Measurements from ENCODE around the gene B4GALT4. TPM values are rescaled to one million over a fixed set of nuclear protein-coding genes. Genes with fewer than 3 reads are reported as not detected.

B4GALT4 gene
- total and polyA plus RNA-seq, 2 of the 4 experiments (the other 2 are of a cell fraction): 27.0 to 30.3 TPM

DNA sequence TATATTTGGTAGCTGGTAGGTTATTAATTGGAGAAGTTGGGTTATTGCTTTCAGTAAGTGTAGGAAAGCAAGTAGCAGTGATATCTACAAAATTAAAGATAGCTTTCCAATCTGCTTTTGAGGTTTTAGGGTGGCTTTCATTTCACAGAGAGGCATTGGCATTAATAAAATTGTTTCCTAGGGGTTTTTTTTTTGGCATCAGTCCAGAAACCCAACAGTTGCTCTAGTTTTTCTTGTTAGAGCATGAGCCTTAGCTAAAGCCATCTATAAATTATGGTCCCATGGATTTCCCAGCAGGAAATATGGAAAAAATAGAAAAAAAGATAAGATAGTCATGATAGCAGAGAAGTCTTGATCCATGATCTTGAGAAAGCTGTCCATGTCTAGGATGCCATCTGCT, 3.0 kb upstream of the B4GALT4 start:
- no peak overlapping the region for H2BK120ac ChIP-seq (ENCODE audit: low read depth, low read length)
- no peak for DNase-seq
- no peak for ATAC-seq (ENCODE audit: low read depth)
- H3K4me2 ChIP-seq (ENCODE audit: low read depth, low read length): no peak overlapping the region
- no peaks in the 10 kb centered on the region for H4K20me1 ChIP-seq (ENCODE audit: insufficient read depth, low read length)
- peaks cover 5 to 16% of the 10 kb centered on the region in 2 experiments; a peak in 3 of 4 replicates for H3K79me1 ChIP-seq (ENCODE audit: low read depth in 1 of 2, low read length in 2 of 2)
- no peaks in the 10 kb centered on the region for H3K36me3 ChIP-seq (ENCODE audit: control insufficient read depth, insufficient read depth, low read length)
- H2AK5ac ChIP-seq (ENCODE audit: low read depth, low read length): no peak overlapping the region
- TF ChIP-seq MAZ (IDR thresholded peaks at IDR 0.05; ENCODE audit: borderline replicate concordance, low read depth, low read length) (no peak), NFE2L2 (IDR thresholded peaks at IDR 0.05; ENCODE audit: low read depth, low read length) (no peak), BHLHE40 (IDR thresholded peaks at IDR 0.05; ENCODE audit: low read depth, low read length) (no peak), MXI1 (IDR thresholded peaks at IDR 0.05; ENCODE audit: borderline replicate concordance, low read depth, low read length) (no peak), SMC3 (IDR thresholded peaks at IDR 0.05; ENCODE audit: low read depth, low read length) (no peak), CEBPB (IDR thresholded peaks at IDR 0.05; ENCODE audit: low read depth, low read length) (no peak), POLR2A (IDR thresholded peaks at IDR 0.05; ENCODE audit: low read depth, low read length) (no peak), CHD1 (IDR thresholded peaks at IDR 0.05; ENCODE audit: low read depth, low read length) (no peak), RCOR1 (IDR thresholded peaks at IDR 0.05; ENCODE audit: insufficient replicate concordance, low read length) (no peak), MAFK (IDR thresholded peaks at IDR 0.05; ENCODE audit: low read depth, low read length) (no peak), RFX5 (IDR thresholded peaks at IDR 0.05; ENCODE audit: low read depth, low read length) (no peak), RAD21 (IDR thresholded peaks at IDR 0.05; ENCODE audit: low read length) (no peak), USF2 (IDR thresholded peaks at IDR 0.05; ENCODE audit: low read depth, low read length) (no peak), FOS (IDR thresholded peaks at IDR 0.05; ENCODE audit: low read depth, low read length) (no peak)
- TF ChIP-seq, protein P1, sequence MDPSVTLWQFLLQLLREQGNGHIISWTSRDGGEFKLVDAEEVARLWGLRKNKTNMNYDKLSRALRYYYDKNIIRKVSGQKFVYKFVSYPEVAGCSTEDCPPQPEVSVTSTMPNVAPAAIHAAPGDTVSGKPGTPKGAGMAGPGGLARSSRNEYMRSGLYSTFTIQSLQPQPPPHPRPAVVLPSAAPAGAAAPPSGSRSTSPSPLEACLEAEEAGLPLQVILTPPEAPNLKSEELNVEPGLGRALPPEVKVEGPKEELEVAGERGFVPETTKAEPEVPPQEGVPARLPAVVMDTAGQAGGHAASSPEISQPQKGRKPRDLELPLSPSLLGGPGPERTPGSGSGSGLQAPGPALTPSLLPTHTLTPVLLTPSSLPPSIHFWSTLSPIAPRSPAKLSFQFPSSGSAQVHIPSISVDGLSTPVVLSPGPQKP (IDR thresholded peaks at IDR 0.05; ENCODE audit: borderline replicate concordance, low read depth, low read length): no peak
- TF ChIP-seq, protein P2, sequence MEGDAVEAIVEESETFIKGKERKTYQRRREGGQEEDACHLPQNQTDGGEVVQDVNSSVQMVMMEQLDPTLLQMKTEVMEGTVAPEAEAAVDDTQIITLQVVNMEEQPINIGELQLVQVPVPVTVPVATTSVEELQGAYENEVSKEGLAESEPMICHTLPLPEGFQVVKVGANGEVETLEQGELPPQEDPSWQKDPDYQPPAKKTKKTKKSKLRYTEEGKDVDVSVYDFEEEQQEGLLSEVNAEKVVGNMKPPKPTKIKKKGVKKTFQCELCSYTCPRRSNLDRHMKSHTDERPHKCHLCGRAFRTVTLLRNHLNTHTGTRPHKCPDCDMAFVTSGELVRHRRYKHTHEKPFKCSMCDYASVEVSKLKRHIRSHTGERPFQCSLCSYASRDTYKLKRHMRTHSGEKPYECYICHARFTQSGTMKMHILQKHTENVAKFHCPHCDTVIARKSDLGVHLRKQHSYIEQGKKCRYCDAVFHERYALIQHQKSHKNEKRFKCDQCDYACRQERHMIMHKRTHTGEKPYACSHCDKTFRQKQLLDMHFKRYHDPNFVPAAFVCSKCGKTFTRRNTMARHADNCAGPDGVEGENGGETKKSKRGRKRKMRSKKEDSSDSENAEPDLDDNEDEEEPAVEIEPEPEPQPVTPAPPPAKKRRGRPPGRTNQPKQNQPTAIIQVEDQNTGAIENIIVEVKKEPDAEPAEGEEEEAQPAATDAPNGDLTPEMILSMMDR (conservative IDR thresholded peaks at IDR 0.05; ENCODE audit: low read depth, low read length): no peak
- H3K4ac ChIP-seq (ENCODE audit: low read depth, low read length): no peak overlapping the region
- H3K9me3 ChIP-seq (ENCODE audit: control insufficient read depth, insufficient read depth, low read length): 0 out of 2 replicates have a peak, but pooled peaks cover 2% of the 10 kb centered on the region
- no peak overlapping the region for H2BK5ac ChIP-seq (ENCODE audit: low read depth, low read length, poor library complexity, severe bottlenecking)
- H3K23ac ChIP-seq (ENCODE audit: low read depth, low read length): no peak overlapping the region
- no peak overlapping the region for H3K18ac ChIP-seq (ENCODE audit: low read depth, low read length)
- no peak overlapping the region for H3K4me3 ChIP-seq (ENCODE audit: insufficient read depth, low read depth, low read length)
- no peak overlapping the region for H4K91ac ChIP-seq (ENCODE audit: insufficient read depth, low read depth, low read length)
- no peak overlapping the region for H2BK20ac ChIP-seq (ENCODE audit: low read depth, low read length)
- dilution Hi-C loops (cut with HindIII; ENCODE audit: low sequenced_read_pairs, unreplicated experiment) (no loop called here), in situ Hi-C loops (cut with MboI; ENCODE audit: low sequenced_read_pairs) (loop anchor here (5.0 kb wide), 1 partner anchor 96 kb away; the partner anchor contains the start of gene TEX55), intact Hi-C loops (cut with micrococcal nuclease) (loop anchor here (10.0 kb wide), 1 partner anchor 209 kb away; the partner anchor contains the start of gene IGSF11)
- H3K27ac ChIP-seq (ENCODE audit: insufficient read depth, low read length): no peak overlapping the region
- no peak overlapping the region for H4K5ac ChIP-seq (ENCODE audit: low read depth, low read length)
- no peak overlapping the region for H3K9ac ChIP-seq (ENCODE audit: low read depth, low read length)
- no peak overlapping the region for H2AFZ ChIP-seq (replicated peaks; ENCODE audit: low read length, poor library complexity)
- BruUV-seq (replicated peaks): no TSS peak
- no peaks in the 10 kb centered on the region for H3K9me1 ChIP-seq (ENCODE audit: insufficient read depth, low read length)
- H2BK15ac ChIP-seq (ENCODE audit: low read depth, low read length): no peak overlapping the region
- no peaks in the 10 kb centered on the region for H3K4me1 ChIP-seq (ENCODE audit: control insufficient read depth, insufficient read depth, low read length)
- ChIA-PET CTCF (no interaction called here), POLR2A (ENCODE audit: unreplicated experiment) (no interaction called here)
- H4K8ac ChIP-seq (ENCODE audit: low read depth in 2 of 2, low read length in 2 of 2): no peak overlapping the region
- H3K14ac ChIP-seq (replicated peaks; ENCODE audit: low read depth, low read length): no peak overlapping the region
- H2AK9ac ChIP-seq (replicated peaks; ENCODE audit: low read depth, low read length, poor library complexity): no peak overlapping the region
- H3K56ac ChIP-seq (ENCODE audit: extremely low read depth, insufficient read depth, low read length): no peak overlapping the region
- H3K27me3 ChIP-seq (ENCODE audit: control insufficient read depth, insufficient read depth, low read length): no peaks in the 10 kb centered on the region
